Uterus (tissue), 2 donors: ENCODE data around the gene WBP1L.

Experiments used
- POLR2A ChIP-seq, 2 donors: fragments of 450-650 bp; IDR thresholded peaks; one replicate each; pipeline ENCODE4 v1.6.1; 2016; ENCODE audit warnings: antibody characterized with exemption in 2 of 2, mild to moderate bottlenecking in 1 of 2, moderate library complexity in 1 of 2
- TF ChIP-seq, protein P1 (sequence below), 4 experiments: fragments of 200-600 bp in 2 of 4; fragments of 450-650 bp in 2 of 4; sonication (generic) in 2 of 4; IDR thresholded peaks; one replicate each; pipeline ENCODE4 v1.5.1; 2016 to 2019; ENCODE audit warnings: antibody characterized with exemption in 4 of 4, mild to moderate bottlenecking in 2 of 4, moderate library complexity in 1 of 4

DNA sequence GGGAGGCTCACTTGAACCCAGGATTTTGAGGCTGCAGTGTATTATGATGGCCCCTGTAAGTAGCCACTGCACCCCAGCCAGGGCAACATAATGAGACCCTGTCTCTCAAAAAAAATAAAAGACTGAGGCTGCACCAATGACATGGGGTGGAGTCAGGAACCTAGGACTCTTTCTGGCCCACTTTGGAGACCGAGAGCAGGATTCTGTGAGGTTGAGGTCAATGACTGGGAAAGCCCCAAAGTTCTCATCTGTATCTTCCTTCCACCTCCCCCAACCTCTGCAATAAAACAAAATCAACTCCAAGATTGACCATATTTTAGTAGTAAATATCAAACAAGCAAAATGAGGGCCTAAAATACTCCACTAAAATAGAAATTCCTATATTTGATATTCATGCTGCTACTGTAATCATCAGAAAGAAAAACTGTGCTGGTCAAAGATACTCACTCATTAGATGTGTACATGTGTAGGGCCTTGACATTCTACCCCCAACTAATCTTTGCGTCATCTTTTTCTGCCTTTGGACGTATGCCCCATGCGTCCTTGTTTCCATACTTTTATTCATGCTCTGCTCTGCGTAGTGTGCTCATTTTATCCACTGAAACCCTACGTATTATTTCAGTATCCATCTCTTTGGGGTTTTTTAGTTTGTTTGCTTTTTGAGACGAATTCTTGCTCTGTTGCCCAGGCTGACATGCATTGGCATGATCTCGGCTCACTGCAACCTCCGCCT is 23.8 kb downstream of the WBP1L start:
- TF ChIP-seq, protein P1, sequence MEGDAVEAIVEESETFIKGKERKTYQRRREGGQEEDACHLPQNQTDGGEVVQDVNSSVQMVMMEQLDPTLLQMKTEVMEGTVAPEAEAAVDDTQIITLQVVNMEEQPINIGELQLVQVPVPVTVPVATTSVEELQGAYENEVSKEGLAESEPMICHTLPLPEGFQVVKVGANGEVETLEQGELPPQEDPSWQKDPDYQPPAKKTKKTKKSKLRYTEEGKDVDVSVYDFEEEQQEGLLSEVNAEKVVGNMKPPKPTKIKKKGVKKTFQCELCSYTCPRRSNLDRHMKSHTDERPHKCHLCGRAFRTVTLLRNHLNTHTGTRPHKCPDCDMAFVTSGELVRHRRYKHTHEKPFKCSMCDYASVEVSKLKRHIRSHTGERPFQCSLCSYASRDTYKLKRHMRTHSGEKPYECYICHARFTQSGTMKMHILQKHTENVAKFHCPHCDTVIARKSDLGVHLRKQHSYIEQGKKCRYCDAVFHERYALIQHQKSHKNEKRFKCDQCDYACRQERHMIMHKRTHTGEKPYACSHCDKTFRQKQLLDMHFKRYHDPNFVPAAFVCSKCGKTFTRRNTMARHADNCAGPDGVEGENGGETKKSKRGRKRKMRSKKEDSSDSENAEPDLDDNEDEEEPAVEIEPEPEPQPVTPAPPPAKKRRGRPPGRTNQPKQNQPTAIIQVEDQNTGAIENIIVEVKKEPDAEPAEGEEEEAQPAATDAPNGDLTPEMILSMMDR (IDR thresholded peaks at IDR 0.05) = no peak
- no peak for TF ChIP-seq POLR2A (IDR thresholded peaks at IDR 0.05)
